Suprapubic skin (tissue), 3 donors: ENCODE results near the gene SLCO4A1.

Source experiments
- CTCF ChIP-seq, 2 donors: fragments of 200-600 bp in 1 of 2; fragments of 450-650 bp in 1 of 2; sonication (generic) in 1 of 2; IDR thresholded peaks; one replicate each; pipeline ENCODE4 v1.5.1; 2016 to 2019; ENCODE audit warnings: antibody characterized with exemption in 2 of 2, mild to moderate bottlenecking in 1 of 2, moderate library complexity in 1 of 2
- POLR2A ChIP-seq, 2 donors: fragments of 450-650 bp; IDR thresholded peaks; one replicate each; pipeline ENCODE4 v1.6.1; 2017; ENCODE audit warnings: antibody characterized with exemption in 2 of 2, mild to moderate bottlenecking in 2 of 2, moderate library complexity in 2 of 2

DNA sequence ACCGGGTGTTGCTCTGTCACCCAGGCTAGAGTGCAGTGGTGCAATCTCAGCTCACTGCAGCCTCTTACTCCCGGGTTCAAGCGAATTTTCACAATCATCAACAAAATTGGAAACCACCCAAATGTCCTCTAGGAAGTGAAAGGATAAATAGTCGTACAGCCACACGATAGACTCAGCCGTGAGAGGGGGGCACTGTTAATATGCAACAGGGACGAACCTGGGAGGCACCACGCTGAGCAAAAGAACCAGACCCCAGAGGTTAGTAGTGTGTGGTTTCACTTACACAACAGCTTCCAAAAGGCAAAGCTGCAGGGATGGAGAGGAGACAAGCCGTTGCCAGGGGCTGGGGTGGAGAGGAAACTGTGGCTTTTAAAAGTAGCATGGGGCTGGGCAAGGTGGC lies 36.2 kb downstream of the SLCO4A1 start:
- TF ChIP-seq CTCF (IDR thresholded peaks at IDR 0.05), result no peak
- no peak for TF ChIP-seq POLR2A (IDR thresholded peaks at IDR 0.05)
